Endodermal cell (in vitro differentiated cells): ENCODE measurements around the gene CUL3. TPM values are rescaled to one million over a fixed set of nuclear protein-coding genes. Genes with fewer than 3 reads are reported as not detected.

Experiments
- DNase-seq: peaks from one replicate; pipeline ENCODE4 v3.0.0-alpha.2; 2017
- H3K27ac ChIP-seq: 2 replicates; pipeline ENCODE4 v1.5.1; 2013; ENCODE audit warnings: mild to moderate bottlenecking, low read depth, low read length, moderate library complexity
- H3K27me3 ChIP-seq: 2 replicates; pipeline ENCODE4 v1.6.1; 2013; ENCODE audit warnings: mild to moderate bottlenecking, low read length, moderate library complexity; ENCODE audit not compliant: insufficient read depth, control insufficient read depth, poor library complexity, severe bottlenecking
- H3K36me3 ChIP-seq: 2 replicates; pipeline ENCODE4 v1.7.0; 2013; ENCODE audit warnings: mild to moderate bottlenecking, low read length, moderate library complexity; ENCODE audit not compliant: control insufficient read depth, insufficient read depth
- H3K4me1 ChIP-seq: one replicate; pipeline ENCODE4 v1.7.0; 2013; ENCODE audit warnings: low read length; ENCODE audit not compliant: control insufficient read depth, insufficient read depth
- H3K4me3 ChIP-seq: 2 replicates; pipeline ENCODE4 v1.5.1; 2013; ENCODE audit warnings: mild to moderate bottlenecking, low read length, moderate library complexity
- H3K9ac ChIP-seq: 2 replicates; pipeline ENCODE4 v1.6.1; 2013; ENCODE audit warnings: mild to moderate bottlenecking, low read length, moderate library complexity; ENCODE audit not compliant: poor library complexity, severe bottlenecking; ENCODE audit errors: extremely low read depth
- H3K9me3 ChIP-seq: 2 replicates; pipeline ENCODE4 v1.6.1; 2013; ENCODE audit warnings: mild to moderate bottlenecking, low read length, moderate library complexity; ENCODE audit not compliant: control insufficient read depth
- H3K27ac Mint-ChIP-seq: 2 replicates; pipeline ENCODE4 v1.8.0; 2020; ENCODE audit warnings: mixed read lengths
- H3K27me3 Mint-ChIP-seq: 2 replicates; pipeline ENCODE4 v1.8.0; 2021; ENCODE audit warnings: mild to moderate bottlenecking, mixed read lengths; ENCODE audit not compliant: insufficient read depth
- H3K36me3 Mint-ChIP-seq: 2 replicates; pipeline ENCODE4 v1.8.0; 2020; ENCODE audit warnings: low read depth, mixed read lengths
- H3K4me1 Mint-ChIP-seq: 2 replicates; pipeline ENCODE4 v1.8.0; 2020; ENCODE audit warnings: mixed read lengths
- H3K4me3 Mint-ChIP-seq: 2 replicates; pipeline ENCODE4 v1.8.0; 2020; ENCODE audit warnings: mild to moderate bottlenecking, moderate library complexity, mixed read lengths
- H3K9me3 Mint-ChIP-seq: 2 replicates; pipeline ENCODE4 v1.8.0; 2020; ENCODE audit warnings: mild to moderate bottlenecking, mixed read lengths
- WGBS, 2 experiments: methylation state at CpG; one replicate each; pipeline versions ENCODE4 v1.1.5 to v1.1.7; 2013; ENCODE audit warnings: missing lambda C conversion rate in 2 of 2, mixed read lengths in 1 of 2; ENCODE audit not compliant: insufficient coverage in 1 of 2, insufficient read length in 1 of 2; 5-methylcytosine and 5-hydroxymethylcytosine counted together
- total RNA-seq, 2 donors: library from RNA; stranded (reverse); fragmentation: NEBNext Ultra II Directional in 1 of 2; extraction: Animal tissue kit (Norgen Biotek cat#: 25700) in 1 of 2; gene quantifications; 2 replicates in 1 of 2; 3 replicates in 1 of 2; pipeline ENCODE4 v1.2.1, GENCODE V29; 2021
- TF ChIP-seq, protein P1 (sequence below): fragments of 200-600 bp; sonication (generic); conservative IDR thresholded peaks from 2 replicates; pipeline ENCODE4 v1.5.0; 2021; ENCODE audit warnings: antibody characterized with exemption, mild to moderate bottlenecking

The CUL3 gene
- total RNA-seq, 2 donors from 2014 or later: 78.4 to 89.9 TPM

DNA sequence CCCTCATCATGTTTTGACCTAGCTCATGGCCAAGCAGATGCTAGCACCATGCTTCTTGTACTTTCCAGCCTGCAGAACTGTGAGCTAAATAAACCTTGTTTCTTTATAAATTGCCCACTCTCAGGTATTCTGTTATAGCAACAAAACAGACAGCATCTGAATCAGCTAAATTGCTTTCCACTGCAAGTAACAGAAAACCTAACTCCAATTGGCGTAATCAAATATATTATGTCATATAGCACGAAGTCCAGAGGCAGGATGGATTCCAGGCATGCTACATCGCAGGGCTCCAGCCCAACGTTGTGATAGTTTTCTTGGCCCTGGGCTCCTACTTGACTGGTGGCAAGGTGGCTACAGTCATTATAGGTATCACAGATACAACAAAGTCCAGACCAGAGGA is 10.4 kb upstream of the CUL3 start:
- H3K27me3 Mint-ChIP-seq: no peaks in the 10 kb centered on the region
- H3K9me3 ChIP-seq: no peaks in the 10 kb centered on the region
- TF ChIP-seq, protein P1, sequence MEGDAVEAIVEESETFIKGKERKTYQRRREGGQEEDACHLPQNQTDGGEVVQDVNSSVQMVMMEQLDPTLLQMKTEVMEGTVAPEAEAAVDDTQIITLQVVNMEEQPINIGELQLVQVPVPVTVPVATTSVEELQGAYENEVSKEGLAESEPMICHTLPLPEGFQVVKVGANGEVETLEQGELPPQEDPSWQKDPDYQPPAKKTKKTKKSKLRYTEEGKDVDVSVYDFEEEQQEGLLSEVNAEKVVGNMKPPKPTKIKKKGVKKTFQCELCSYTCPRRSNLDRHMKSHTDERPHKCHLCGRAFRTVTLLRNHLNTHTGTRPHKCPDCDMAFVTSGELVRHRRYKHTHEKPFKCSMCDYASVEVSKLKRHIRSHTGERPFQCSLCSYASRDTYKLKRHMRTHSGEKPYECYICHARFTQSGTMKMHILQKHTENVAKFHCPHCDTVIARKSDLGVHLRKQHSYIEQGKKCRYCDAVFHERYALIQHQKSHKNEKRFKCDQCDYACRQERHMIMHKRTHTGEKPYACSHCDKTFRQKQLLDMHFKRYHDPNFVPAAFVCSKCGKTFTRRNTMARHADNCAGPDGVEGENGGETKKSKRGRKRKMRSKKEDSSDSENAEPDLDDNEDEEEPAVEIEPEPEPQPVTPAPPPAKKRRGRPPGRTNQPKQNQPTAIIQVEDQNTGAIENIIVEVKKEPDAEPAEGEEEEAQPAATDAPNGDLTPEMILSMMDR: no peak

DNA sequence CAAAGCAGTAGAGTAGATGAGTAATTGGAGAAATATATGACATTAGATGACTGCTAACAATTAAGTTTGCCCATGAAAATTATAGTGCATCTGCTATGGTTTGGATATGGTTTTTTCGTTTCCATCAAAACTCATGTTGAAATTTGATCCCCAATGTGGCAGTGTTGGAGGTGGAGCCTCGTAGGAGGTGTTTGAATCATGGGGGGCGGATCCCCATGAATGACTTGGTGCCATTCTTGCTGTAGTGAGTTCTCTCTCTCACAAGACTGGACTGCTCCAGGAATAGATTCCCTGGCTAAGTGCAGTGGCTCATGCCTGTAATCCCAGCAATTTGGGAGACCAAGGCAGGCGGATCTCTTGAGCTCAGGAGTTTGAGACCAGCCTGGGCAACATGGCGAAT is 9.7 kb upstream of the CUL3 start:
- TF ChIP-seq, protein P1: no peak
- Histone ChIP-seq H3K9ac (no peak overlapping the region), H3K27me3 (no peaks in the 10 kb centered on the region), H3K36me3 (no peaks in the 10 kb centered on the region), H3K27ac (no peak overlapping the region), H3K4me3 (no peak overlapping the region), H3K4me1 (no peaks in the 10 kb centered on the region), H3K9me3 (no peaks in the 10 kb centered on the region)
- Mint-ChIP-seq H3K9me3 (no peaks in the 10 kb centered on the region), H3K27ac (no peak overlapping the region), H3K4me3 (no peak overlapping the region), H3K36me3 (no peaks in the 10 kb centered on the region), H3K4me1 (peaks cover 4% of the 10 kb centered on the region), H3K27me3 (no peaks in the 10 kb centered on the region)
- no peak for DNase-seq
- WGBS, 2 experiments: 93% methylated on average over 3 to 5 of the region's 5 CpGs

More for the DNA sequence above, 10.4 kb upstream of the CUL3 start:
- no peaks in the 10 kb centered on the region for H3K36me3 Mint-ChIP-seq
- Histone ChIP-seq H3K36me3 (no peaks in the 10 kb centered on the region), H3K4me1 (no peaks in the 10 kb centered on the region), H3K4me3 (no peak overlapping the region), H3K27ac (no peak overlapping the region), H3K9ac (no peak overlapping the region), H3K27me3 (no peaks in the 10 kb centered on the region)
- 91 to 100% methylated on average over 4 of the region's 4 CpGs for WGBS, 2 experiments
- no peak for DNase-seq
- H3K9me3 Mint-ChIP-seq: no peaks in the 10 kb centered on the region
- H3K27ac Mint-ChIP-seq: no peak overlapping the region
- peaks cover 4% of the 10 kb centered on the region for H3K4me1 Mint-ChIP-seq
- H3K4me3 Mint-ChIP-seq: no peak overlapping the region

- Mint-ChIP-seq H3K27ac (no peak overlapping the region), H3K27me3 (no peaks in the 10 kb centered on the region)
- no peak overlapping the region for H3K27ac ChIP-seq
Observed at GRCh38 chr2:224591220-224591619, 6.1 kb upstream of the CUL3 start.

More at GRCh38 chr2:224591220-224591619, 6.1 kb upstream of the CUL3 start:
- Histone ChIP-seq H3K27me3 (no peaks in the 10 kb centered on the region), H3K9ac (no peak overlapping the region), H3K4me1 (no peaks in the 10 kb centered on the region), H3K9me3 (no peaks in the 10 kb centered on the region), H3K36me3 (no peaks in the 10 kb centered on the region), H3K4me3 (no peak overlapping the region)
- WGBS, 2 experiments: 90 to 94% methylated on average over 2 of the region's 2 CpGs
- TF ChIP-seq, protein P1: no peak
- DNase-seq: no peak
- no peaks in the 10 kb centered on the region for H3K36me3 Mint-ChIP-seq
- H3K4me3 Mint-ChIP-seq: no peak overlapping the region
- H3K4me1 Mint-ChIP-seq: peaks cover 13% of the 10 kb centered on the region
- no peaks in the 10 kb centered on the region for H3K9me3 Mint-ChIP-seq
